Liver (tissue), 9 donors: Measurements from ENCODE around the gene HTD2. TPM values are rescaled to one million over a fixed set of nuclear protein-coding genes. Genes with fewer than 3 reads are reported as not detected.

Source experiments
- DNase-seq: peaks from one replicate; pipeline ENCODE4 v3.0.0-alpha.2; 2017; ENCODE audit warnings: low spot score
- H3K27ac ChIP-seq, 2 donors: one replicate each; pipeline ENCODE4 v1.7.0; 2013; ENCODE audit warnings: inconsistent platforms in 2 of 2, low read length in 2 of 2, control low read depth in 1 of 2, low read depth in 1 of 2, mild to moderate bottlenecking in 1 of 2
- H3K27me3 ChIP-seq, 4 donors: one replicate each; pipeline versions ENCODE4 v1.6.1 to v1.7.0; 2013; ENCODE audit warnings: low read length in 3 of 4, inconsistent platforms in 1 of 4, mild to moderate bottlenecking in 1 of 4, moderate library complexity in 1 of 4; ENCODE audit not compliant: control insufficient read depth in 4 of 4, insufficient read depth in 4 of 4
- H3K36me3 ChIP-seq, 4 donors: one replicate each; pipeline versions ENCODE4 v1.6.1 to v1.7.0; 2013; ENCODE audit warnings: low read length in 3 of 4, mild to moderate bottlenecking in 3 of 4, low read depth in 1 of 4, moderate library complexity in 1 of 4; ENCODE audit not compliant: control insufficient read depth in 4 of 4, insufficient read depth in 3 of 4
- H3K4me1 ChIP-seq, 4 donors: one replicate each; pipeline versions ENCODE4 v1.6.1 to v1.7.0; 2013; ENCODE audit warnings: low read length in 3 of 4, mild to moderate bottlenecking in 3 of 4, moderate library complexity in 1 of 4; ENCODE audit not compliant: control insufficient read depth in 4 of 4, insufficient read depth in 4 of 4
- H3K4me3 ChIP-seq, 3 donors: one replicate each; pipeline versions ENCODE4 v1.6.1 to v1.7.0; 2013; ENCODE audit warnings: low read length in 3 of 3, control low read depth in 1 of 3, low read depth in 1 of 3, mild to moderate bottlenecking in 1 of 3
- H3K9ac ChIP-seq, 2 donors: one replicate each; pipeline ENCODE4 v1.7.0; 2013; ENCODE audit warnings: low read length in 2 of 2, mild to moderate bottlenecking in 2 of 2, moderate library complexity in 2 of 2, control low read depth in 1 of 2, low read depth in 1 of 2
- H3K9me3 ChIP-seq, 4 donors: one replicate each; pipeline versions ENCODE4 v1.6.1 to v1.7.0; 2013; ENCODE audit warnings: low read length in 3 of 4; ENCODE audit not compliant: control insufficient read depth in 4 of 4
- EGR1 ChIP-seq, 2 donors: IDR thresholded peaks; 2 replicates each; pipeline ENCODE4 v1.6.1; 2016 to 2018; ENCODE audit warnings: antibody characterized with exemption in 2 of 2, low read depth in 2 of 2
- FOXA1 ChIP-seq: IDR thresholded peaks from 2 replicates; pipeline ENCODE4 v1.6.1; 2016; ENCODE audit warnings: antibody characterized with exemption
- FOXA2 ChIP-seq: IDR thresholded peaks from 2 replicates; pipeline ENCODE4 v1.6.1; 2016; ENCODE audit warnings: antibody characterized with exemption
- GABPA ChIP-seq, 2 donors: IDR thresholded peaks in 1 of 2; conservative IDR thresholded peaks in 1 of 2; 2 replicates each; pipeline ENCODE4 v1.6.1; 2016; ENCODE audit warnings: antibody characterized with exemption in 2 of 2, mild to moderate bottlenecking in 1 of 2, moderate library complexity in 1 of 2
- HNF4A ChIP-seq, 2 donors: conservative IDR thresholded peaks; 2 replicates each; pipeline ENCODE4 v1.6.1; 2016; ENCODE audit warnings: antibody characterized with exemption in 2 of 2, mild to moderate bottlenecking in 2 of 2
- HNF4G ChIP-seq: IDR thresholded peaks from 2 replicates; pipeline ENCODE4 v1.6.1; 2016; ENCODE audit warnings: antibody characterized with exemption
- JUND ChIP-seq, 2 donors: IDR thresholded peaks; 2 replicates each; pipeline ENCODE4 v1.6.1; 2016; ENCODE audit warnings: antibody characterized with exemption in 2 of 2
- NR2F2 ChIP-seq: IDR thresholded peaks from 2 replicates; pipeline ENCODE4 v1.6.1; 2016; ENCODE audit warnings: antibody characterized with exemption
- RAD21 ChIP-seq, 2 donors: IDR thresholded peaks; 2 replicates each; pipeline ENCODE4 v1.6.1; 2016; ENCODE audit warnings: antibody characterized with exemption in 2 of 2, mild to moderate bottlenecking in 2 of 2
- RXRA ChIP-seq, 2 donors: IDR thresholded peaks; 2 replicates each; pipeline ENCODE4 v1.6.1; 2017 to 2018; ENCODE audit warnings: antibody characterized with exemption in 2 of 2, mild to moderate bottlenecking in 1 of 2
- SP1 ChIP-seq: IDR thresholded peaks from 2 replicates; pipeline ENCODE4 v1.6.1; 2018; ENCODE audit warnings: antibody characterized with exemption, mild to moderate bottlenecking
- TAF1 ChIP-seq: conservative IDR thresholded peaks from 2 replicates; pipeline ENCODE4 v1.6.1; 2016; ENCODE audit warnings: antibody characterized with exemption, mild to moderate bottlenecking
- YY1 ChIP-seq: IDR thresholded peaks from 2 replicates; pipeline ENCODE4 v1.6.1; 2016; ENCODE audit warnings: antibody characterized with exemption, mild to moderate bottlenecking
- WGBS: extraction: QIAGEN DNeasy Blood & Tissue Kit; methylation state at CpG from one replicate; pipeline ENCODE4 v1.1.7; 2013; 5-methylcytosine and 5-hydroxymethylcytosine counted together
- polyA plus RNA-seq, 2 donors: library from polyadenylated mRNA; stranded (reverse) in 1 of 2; unstranded in 1 of 2; fragments of 200-250 nt in 1 of 2; fragments of >200 nt in 1 of 2; fragmentation: Nextera tagmentation in 1 of 2; extraction: Ambion mirVana in 1 of 2; gene quantifications; one replicate each; pipeline versions ENCODE4 v1.2.1 to v1.2.3, GENCODE V29; 2013 to 2015
- total RNA-seq, 2 donors: library from RNA; depleted of rRNA; stranded (reverse); fragments of >200 nt; gene quantifications; one replicate each; pipeline ENCODE4 v1.2.3, GENCODE V29; 2014
- TF ChIP-seq, protein P1 (sequence below): fragments of 150-350 bp; IDR thresholded peaks from 2 replicates; pipeline ENCODE4 v1.5.1; 2017; ENCODE audit warnings: improper control_type of control experiment, low read depth, low read length; ENCODE audit not compliant: missing input control
- TF ChIP-seq, protein P2 (sequence below): IDR thresholded peaks from 2 replicates; pipeline ENCODE4 v1.6.1; 2016; ENCODE audit warnings: antibody characterized with exemption
- TF ChIP-seq, protein P3 (sequence below): IDR thresholded peaks from 2 replicates; pipeline ENCODE4 v1.6.1; 2016; ENCODE audit warnings: antibody characterized with exemption, mild to moderate bottlenecking
- TF ChIP-seq, protein P4 (sequence below): IDR thresholded peaks from 2 replicates; pipeline ENCODE4 v1.6.1; 2016; ENCODE audit warnings: antibody characterized with exemption
- TF ChIP-seq, protein P5 (sequence below): IDR thresholded peaks from 2 replicates; pipeline ENCODE4 v1.6.1; 2016; ENCODE audit warnings: antibody characterized with exemption
- donor health status: healthy.
- donor health status: healthy.
- donor health status: healthy.
- donor health status: healthy.
- donor health status: healthy.

HTD2 gene
- total and polyA plus RNA-seq, 4 donors: 6.6 to 14.8 (median 11.0) TPM

DNA sequence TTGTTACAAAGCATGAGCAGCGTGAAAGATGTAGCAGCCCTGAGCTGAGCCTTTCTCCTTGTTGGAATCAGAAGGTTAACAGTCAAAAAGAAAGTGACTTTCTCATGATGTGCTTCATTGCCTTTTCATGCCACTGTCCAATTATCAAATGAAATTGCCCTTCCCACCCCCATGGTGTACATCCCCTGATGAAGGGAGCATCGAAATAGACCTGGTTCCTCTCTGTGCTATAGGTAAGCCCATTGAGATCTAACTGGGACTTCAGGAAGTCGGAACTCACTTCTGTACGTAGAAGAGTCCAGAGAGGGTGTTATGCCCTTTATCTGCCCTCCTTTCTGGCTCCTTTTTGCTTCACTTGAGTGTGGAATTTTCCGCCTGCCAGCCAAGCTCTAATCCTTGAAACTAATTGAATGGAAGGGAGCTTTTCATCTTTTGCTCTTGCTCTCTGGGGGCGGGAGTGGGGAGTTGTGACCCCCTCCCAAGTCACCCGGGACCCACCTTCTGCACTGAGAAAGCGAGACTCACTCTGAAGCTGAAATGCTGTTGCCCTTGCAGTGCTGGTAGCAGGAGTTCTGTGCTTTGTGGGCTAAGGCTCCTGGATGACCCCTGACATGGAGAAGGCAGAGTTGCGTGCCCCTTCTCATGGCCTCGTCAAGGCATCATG lies 47.8 kb upstream of the HTD2 start:
- Histone ChIP-seq H3K9ac (no peak overlapping the region), H3K36me3 (peaks cover 6 to 23% (median 14%) of the 10 kb centered on the region in 4 donors), H3K4me3 (no peak overlapping the region), H3K4me1 (peaks cover 0 to 10% (median 3%) of the 10 kb centered on the region in 4 donors), H3K9me3 (no peaks in the 10 kb centered on the region), H3K27ac (no peak overlapping the region), H3K27me3 (no peaks in the 10 kb centered on the region)
- TF ChIP-seq HNF4A (conservative IDR thresholded peaks at IDR 0.05) (no peak), GABPA (IDR thresholded peaks at IDR 0.05 in 1 of 2, conservative IDR thresholded peaks at IDR 0.05 in 1 of 2) (no peak), FOXA2 (no peak), NR2F2 (no peak), RAD21 (IDR thresholded peaks at IDR 0.05) (no peak), YY1 (no peak), RXRA (IDR thresholded peaks at IDR 0.05) (no peak), HNF4G (no peak), FOXA1 (no peak), JUND (IDR thresholded peaks at IDR 0.05) (no peak)
- TF ChIP-seq, protein P1, sequence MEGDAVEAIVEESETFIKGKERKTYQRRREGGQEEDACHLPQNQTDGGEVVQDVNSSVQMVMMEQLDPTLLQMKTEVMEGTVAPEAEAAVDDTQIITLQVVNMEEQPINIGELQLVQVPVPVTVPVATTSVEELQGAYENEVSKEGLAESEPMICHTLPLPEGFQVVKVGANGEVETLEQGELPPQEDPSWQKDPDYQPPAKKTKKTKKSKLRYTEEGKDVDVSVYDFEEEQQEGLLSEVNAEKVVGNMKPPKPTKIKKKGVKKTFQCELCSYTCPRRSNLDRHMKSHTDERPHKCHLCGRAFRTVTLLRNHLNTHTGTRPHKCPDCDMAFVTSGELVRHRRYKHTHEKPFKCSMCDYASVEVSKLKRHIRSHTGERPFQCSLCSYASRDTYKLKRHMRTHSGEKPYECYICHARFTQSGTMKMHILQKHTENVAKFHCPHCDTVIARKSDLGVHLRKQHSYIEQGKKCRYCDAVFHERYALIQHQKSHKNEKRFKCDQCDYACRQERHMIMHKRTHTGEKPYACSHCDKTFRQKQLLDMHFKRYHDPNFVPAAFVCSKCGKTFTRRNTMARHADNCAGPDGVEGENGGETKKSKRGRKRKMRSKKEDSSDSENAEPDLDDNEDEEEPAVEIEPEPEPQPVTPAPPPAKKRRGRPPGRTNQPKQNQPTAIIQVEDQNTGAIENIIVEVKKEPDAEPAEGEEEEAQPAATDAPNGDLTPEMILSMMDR: no peak
- TF ChIP-seq, protein P2, sequence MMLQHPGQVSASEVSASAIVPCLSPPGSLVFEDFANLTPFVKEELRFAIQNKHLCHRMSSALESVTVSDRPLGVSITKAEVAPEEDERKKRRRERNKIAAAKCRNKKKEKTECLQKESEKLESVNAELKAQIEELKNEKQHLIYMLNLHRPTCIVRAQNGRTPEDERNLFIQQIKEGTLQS: no peak
- TF ChIP-seq, protein P3, sequence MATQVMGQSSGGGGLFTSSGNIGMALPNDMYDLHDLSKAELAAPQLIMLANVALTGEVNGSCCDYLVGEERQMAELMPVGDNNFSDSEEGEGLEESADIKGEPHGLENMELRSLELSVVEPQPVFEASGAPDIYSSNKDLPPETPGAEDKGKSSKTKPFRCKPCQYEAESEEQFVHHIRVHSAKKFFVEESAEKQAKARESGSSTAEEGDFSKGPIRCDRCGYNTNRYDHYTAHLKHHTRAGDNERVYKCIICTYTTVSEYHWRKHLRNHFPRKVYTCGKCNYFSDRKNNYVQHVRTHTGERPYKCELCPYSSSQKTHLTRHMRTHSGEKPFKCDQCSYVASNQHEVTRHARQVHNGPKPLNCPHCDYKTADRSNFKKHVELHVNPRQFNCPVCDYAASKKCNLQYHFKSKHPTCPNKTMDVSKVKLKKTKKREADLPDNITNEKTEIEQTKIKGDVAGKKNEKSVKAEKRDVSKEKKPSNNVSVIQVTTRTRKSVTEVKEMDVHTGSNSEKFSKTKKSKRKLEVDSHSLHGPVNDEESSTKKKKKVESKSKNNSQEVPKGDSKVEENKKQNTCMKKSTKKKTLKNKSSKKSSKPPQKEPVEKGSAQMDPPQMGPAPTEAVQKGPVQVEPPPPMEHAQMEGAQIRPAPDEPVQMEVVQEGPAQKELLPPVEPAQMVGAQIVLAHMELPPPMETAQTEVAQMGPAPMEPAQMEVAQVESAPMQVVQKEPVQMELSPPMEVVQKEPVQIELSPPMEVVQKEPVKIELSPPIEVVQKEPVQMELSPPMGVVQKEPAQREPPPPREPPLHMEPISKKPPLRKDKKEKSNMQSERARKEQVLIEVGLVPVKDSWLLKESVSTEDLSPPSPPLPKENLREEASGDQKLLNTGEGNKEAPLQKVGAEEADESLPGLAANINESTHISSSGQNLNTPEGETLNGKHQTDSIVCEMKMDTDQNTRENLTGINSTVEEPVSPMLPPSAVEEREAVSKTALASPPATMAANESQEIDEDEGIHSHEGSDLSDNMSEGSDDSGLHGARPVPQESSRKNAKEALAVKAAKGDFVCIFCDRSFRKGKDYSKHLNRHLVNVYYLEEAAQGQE: no peak
- TF ChIP-seq, protein P4, sequence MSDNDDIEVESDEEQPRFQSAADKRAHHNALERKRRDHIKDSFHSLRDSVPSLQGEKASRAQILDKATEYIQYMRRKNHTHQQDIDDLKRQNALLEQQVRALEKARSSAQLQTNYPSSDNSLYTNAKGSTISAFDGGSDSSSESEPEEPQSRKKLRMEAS: no peak
- 97% methylated on average over 10 of the region's 10 CpGs for whole genome bisulfite sequencing
- no peak for DNase-seq

DNA sequence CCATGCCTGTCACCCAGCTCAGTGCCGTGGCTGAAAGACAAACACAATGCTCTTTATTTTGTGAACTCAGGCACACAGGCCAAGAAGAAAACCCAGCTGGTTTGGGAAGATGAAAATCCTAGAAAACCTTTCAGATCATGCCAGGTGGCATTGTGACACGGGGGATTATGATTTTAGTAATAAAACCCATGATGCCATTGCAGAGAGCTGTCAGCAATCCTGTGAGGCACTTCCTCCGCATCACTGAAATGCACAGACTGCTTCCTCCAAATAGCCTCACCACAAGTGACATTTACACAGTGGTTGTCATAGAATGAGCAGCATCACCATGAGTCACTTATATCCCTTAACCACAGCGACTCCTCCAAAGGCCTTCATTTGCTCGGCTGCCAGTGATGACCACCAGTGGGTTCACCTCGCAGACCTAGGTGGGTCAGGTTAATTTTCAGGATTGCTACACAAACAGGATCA lies 46.0 kb upstream of the HTD2 start:
- 93% methylated on average over 6 of the region's 6 CpGs for WGBS
- DNase-seq: no peak
- Histone ChIP-seq H3K27me3 (no peaks in the 10 kb centered on the region), H3K4me3 (no peak overlapping the region), H3K9ac (no peak overlapping the region), H3K36me3 (peaks cover 6 to 23% (median 14%) of the 10 kb centered on the region in 4 donors), H3K9me3 (no peaks in the 10 kb centered on the region), H3K4me1 (no peaks in the 10 kb centered on the region), H3K27ac (no peak overlapping the region)
- TF ChIP-seq, protein P5, sequence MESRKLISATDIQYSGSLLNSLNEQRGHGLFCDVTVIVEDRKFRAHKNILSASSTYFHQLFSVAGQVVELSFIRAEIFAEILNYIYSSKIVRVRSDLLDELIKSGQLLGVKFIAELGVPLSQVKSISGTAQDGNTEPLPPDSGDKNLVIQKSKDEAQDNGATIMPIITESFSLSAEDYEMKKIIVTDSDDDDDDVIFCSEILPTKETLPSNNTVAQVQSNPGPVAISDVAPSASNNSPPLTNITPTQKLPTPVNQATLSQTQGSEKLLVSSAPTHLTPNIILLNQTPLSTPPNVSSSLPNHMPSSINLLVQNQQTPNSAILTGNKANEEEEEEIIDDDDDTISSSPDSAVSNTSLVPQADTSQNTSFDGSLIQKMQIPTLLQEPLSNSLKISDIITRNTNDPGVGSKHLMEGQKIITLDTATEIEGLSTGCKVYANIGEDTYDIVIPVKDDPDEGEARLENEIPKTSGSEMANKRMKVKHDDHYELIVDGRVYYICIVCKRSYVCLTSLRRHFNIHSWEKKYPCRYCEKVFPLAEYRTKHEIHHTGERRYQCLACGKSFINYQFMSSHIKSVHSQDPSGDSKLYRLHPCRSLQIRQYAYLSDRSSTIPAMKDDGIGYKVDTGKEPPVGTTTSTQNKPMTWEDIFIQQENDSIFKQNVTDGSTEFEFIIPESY: no peak
- TF ChIP-seq RXRA (IDR thresholded peaks at IDR 0.05) (no peak), GABPA (IDR thresholded peaks at IDR 0.05 in 1 of 2, conservative IDR thresholded peaks at IDR 0.05 in 1 of 2) (no peak), NR2F2 (no peak), FOXA1 (no peak), HNF4A (conservative IDR thresholded peaks at IDR 0.05) (no peak), TAF1 (no peak), EGR1 (IDR thresholded peaks at IDR 0.05; ENCODE audit: low read depth in 2 of 2) (no peak), JUND (IDR thresholded peaks at IDR 0.05) (no peak), YY1 (no peak), RAD21 (IDR thresholded peaks at IDR 0.05) (no peak), SP1 (no peak), FOXA2 (no peak)
- TF ChIP-seq, protein P2: no peak
- TF ChIP-seq, protein P3: no peak
- TF ChIP-seq, protein P4: no peak
